DMS 273 treated with DMSO at 0.1 percent for 48 hours (cell line): ENCODE results near the gene ZXDC.

ENCODE experiments used
- DNase-seq: peaks from one replicate; lab custom pipeline; 2025; lab: John Stamatoyannopoulos, UW

The ZXDC gene

DNA sequence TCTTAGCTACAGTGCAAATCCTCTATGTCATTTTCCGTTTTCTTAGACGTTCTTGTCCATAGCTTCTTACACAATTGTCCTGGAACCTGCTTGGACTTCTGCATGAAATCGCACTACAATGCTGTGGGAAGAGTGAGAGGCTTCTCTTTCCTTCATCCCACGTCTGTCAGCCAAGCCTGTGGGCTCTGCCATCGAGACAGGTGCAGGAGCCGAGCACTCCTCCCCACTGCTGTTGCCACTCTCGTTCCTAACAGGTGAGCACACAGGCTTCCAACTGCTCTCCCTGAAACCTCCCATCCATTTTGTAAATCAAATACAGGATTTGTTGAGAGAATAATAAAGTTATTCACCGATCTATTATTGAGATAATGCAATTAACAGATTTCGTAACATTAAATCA lies 23.5 kb downstream of the ZXDC start:
- DNase-seq: no peak

GRCh38 chr3:126451511-126451910 lies 24.2 kb downstream of the ZXDC start:
- DNase-seq: no peak

DNA sequence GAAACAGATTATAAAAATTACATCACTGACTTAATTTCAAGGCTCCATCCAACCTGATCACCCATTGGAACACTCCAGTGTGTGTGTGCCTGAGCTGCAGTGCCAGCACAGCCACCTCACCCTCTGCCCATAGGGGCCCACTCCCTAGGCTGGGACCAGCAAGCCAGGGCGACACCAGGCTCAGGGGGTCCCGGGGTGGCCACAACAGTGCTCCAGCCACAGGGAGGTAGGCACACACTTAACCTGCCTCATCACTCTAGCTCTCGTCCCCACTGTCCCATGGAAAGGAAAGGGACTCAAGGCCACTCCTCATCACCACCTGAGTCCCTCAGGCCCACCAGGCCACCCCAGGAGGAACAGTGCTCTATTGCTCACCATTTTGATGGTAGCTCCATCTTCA lies 24.9 kb downstream of the ZXDC start:
- no peak for DNase-seq

GRCh38 chr3:126450219-126450618 lies 25.5 kb downstream of the ZXDC start:
- no peak for DNase-seq

GRCh38 chr3:126449621-126450051 lies 26.1 kb downstream of the ZXDC start:
- DNase-seq: no peak

GRCh38 chr3:126448893-126449180 lies 26.9 kb downstream of the ZXDC start:
- DNase-seq: no peak

- peak; percentile 48 for DNase-seq
These were observed 27.4 kb downstream of the ZXDC start for GRCh38 chr3:126448136-126448892.

GRCh38 chr3:126447456-126448106 lies 28.1 kb downstream of the ZXDC start:
- DNase-seq: no peak

GRCh38 chr3:126446791-126447190 lies 28.9 kb downstream of the ZXDC start:
- DNase-seq: no peak

GRCh38 chr3:126446301-126446700 lies 29.4 kb downstream of the ZXDC start:
- DNase-seq: no peak

DNA sequence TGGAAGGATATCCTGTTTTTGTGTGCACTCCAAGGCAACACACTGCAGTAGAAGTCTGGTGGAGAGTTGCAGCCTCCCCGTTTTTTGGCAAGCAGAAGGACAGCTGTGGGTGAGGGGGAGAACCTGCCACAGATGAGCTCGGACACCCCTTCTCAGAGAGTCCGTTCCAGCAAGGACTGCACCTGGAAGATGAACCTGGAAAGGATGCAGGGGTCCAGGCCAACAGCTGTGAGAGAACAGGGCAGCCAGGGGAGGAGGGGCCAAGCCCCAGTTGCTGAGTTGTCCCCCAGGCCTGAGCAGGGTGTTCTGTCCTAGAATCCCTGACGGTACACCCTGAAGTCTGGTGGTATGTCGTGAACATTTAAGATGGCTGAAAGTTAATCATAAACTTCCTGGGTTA lies 30.2 kb downstream of the ZXDC start:
- no peak for DNase-seq

DNA sequence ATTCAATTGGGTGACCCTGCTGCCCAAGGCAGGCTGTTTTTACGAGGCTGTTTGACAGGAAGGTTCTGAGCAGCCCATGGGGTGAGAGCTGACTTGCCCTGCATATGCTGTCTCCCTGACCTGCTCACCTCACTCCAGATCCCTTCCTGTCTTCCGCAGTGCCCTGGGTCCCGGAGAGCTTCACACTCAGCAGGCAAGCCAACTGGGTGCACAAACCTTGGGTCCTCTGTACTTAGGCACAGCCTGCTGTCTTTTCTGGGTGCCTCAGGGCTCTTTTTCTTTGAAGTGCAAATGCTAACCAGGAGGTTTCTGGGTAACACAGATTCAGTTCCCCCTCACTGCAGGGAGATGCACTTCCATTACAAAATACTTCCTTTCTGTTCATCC lies 32.8 kb downstream of the ZXDC start:
- DNase-seq: no peak

DNA sequence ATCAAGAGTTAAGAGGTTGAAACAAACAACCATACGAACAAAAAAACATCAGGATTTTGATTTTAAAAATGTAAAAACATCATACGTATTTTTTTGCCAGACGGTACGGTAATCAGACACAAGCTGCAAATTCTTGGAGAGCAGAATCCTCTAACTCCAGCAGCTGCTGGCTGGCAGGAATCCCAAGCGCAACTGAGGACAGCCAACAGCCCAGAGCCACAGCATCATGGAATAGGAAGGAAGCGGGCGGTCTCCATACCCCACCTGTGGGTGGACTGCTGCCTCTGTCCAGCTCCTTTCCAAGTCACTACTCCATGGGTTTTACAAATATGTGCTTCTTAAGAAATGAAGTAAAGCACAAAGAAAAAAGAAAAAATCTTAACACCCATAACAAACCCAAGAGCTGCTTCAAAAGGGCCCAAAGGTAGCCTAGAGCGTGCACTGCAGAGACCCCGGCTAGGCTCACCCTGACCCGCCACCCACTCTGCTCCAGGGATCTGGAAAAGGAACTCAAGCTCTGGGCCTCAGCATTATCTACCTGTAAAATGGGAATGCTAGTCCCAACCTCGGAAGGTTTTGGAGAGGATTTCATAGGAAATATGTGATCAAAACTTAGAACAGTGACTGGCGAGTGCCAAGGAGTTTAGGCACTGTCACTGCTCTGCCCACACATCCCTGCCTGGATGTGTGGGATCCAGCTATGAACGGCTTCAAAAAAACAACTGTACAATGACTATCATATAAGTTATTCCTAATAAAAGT lies 33.4 kb downstream of the ZXDC start:
- DNase-seq: no peak

DNA sequence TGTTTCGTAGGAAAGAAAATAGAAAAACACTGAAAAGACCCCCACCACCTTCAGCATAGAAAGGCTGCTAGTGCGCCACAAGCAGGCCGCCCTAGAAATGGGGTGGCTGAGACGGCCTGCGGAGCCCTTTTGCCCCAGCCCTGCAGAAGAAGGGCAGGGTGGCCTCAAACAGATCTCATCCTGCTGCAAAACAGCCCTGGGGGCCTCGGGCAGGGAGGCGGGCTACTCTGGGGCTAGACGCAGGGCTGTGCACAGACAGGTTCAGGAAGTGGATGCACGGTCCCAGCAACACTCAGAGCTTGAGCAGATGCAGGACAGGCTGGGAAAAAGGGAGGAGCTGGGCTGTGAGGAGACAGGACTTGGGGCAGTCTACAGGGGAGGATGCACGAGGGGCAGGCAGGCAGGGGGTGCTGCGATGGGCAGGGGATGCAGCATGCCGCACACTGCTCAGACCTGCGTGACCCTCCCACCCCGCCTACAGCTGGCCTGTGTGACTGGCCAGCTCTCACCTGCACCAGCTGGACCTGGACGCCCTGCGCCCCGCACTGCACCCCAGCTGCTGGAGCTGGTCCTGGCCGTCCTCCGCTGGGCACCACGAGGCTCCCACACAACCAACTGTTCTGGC lies 34.3 kb downstream of the ZXDC start:
- no peak for DNase-seq

- DNase-seq: no peak
These were observed 35.0 kb downstream of the ZXDC start for GRCh38 chr3:126440709-126440995.

DNA sequence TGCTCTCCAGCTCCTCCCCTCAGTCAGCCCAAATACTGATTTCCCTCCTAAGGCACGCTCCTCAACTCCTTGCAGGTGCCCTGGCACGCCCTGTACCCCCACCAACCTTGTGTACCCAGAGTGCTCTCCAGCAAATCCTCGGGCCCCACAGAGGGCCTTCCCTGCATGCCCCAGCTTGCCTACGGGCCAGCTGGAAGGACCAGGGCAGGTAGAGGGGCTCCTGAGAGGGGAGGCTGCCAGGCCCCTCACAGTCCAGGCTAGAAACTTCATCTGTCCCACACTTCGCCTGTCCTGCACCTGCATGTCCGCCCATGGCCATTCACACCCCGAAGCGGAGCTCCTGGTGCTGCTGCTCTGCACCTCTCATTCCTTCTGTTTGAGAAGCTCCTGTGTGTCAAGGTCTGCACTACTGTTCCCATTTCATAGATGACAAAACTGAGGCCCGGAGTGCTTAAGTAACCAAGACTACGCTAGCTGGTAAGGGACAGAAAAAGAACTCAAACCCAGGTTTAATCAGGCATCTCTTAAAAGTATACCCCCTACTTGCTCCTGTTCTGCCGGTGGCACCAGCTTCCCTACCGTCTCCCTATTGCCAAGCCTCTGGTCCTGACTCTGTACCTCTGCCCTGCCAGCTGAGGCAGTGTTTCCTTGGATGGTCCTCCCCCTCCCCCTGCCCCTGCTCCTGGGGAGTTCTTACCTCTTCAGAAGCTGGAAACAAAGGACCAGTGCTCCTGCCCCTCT lies 35.6 kb downstream of the ZXDC start:
- DNase-seq: no peak

DNA sequence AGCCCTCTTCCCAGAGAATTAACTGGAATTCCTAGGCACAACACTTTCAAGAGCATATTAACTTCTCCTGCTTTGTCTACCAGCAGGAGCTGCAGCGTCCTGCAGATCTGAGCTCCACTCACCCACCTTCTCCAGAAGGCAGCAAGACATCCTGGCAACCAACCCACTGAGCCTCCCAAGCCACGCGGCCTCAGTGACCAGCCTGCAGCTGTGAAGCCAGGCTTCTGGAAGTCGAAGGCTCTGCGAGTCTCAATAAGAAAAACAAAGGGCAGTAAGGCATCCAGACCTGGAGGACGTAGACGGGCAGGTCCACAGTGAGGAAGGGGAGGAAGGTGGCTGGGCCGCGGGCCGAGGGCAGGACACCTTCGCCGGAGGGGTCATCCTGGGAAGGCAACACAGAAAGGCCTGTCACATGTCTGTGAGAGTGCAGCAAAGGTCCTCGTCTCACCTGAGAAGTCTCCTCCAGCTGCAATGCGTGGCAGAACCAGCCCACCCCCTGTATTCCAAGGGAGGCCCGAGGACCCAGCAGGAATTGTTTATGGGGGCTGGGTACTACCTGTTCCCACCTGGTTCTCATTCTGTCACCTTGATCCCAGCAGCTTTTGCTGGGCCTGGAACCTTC lies 36.2 kb downstream of the ZXDC start:
- DNase-seq: no peak

- DNase-seq: no peak
These were observed 36.9 kb downstream of the ZXDC start for GRCh38 chr3:126438746-126439145.

DNA sequence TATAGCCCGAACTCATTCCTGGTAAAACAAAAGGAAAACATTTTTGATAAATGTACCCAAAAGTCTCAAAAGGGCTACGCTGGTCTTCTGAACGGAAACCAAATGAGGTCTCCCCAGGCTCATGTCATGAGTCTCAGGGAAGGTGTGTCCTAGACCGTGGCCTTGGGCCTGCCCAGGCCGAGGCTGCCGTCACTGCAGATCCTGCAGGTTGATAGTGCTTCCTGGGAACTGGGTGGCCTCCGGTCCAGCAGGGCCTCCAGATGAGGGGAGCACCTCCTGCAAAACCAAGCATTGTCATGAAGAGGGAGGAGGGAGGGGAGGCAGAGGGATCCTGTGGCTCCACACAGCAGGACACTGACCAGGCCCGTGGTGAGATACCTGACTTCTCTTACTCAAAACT lies 37.5 kb downstream of the ZXDC start:
- no peak for DNase-seq

DNA sequence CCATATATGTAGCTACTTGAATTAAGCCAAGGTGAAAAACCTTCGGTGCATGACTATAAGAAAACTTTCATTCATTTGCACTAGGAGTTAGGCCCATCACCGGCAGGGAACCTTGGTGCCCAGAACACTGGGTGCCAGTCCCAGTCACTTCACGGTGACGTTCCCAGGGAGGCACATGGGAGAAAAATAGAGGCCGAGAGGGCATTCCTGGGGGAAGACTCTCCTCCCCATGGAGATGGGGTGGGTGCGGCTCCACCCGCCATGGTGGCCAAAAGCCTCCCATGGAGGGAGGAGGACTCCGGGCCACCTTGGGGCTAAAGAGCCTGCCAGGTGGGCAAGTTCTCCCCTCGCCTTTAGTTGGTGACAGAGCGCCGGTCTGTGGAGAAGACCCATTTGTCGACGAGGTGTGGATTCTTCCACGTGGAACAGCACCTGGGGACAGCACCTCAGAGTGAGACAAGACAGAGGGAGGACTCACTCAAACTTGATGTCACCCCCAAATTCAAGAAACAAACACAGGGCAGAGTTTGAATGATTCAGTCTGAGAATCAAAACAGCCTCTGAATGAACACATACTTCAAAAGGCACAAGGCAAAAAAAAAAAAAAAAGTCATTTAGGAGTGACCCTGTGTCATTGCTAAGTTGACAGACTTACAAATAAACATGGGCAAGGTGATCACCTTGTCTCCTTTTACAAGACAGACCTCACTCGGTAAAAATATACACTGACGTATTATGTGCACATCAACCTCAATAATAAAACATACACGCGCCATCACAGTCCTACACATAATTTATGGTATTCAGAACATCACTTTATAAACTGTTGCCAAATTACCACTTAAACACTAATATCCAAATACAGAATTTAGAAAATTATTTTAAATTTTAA lies 38.6 kb downstream of the ZXDC start:
- DNase-seq: no peak
